GM21390 (cell line): Measurements from ENCODE around the gene EDN2.

Experiments
- ATAC-seq: cut with Tn5 transposase; IDR thresholded peaks from one replicate; pipeline ENCODE4 v1.9.1; 2021; ENCODE audit not compliant: unreplicated experiment

The EDN2 gene

GRCh38 chr1:41484402-41485241 is at the start of gene EDN2:
TSS of gene EDN2 (minus strand) at chr1:41484683. CDS start at chr1:41484601, 82 bp downstream.
- ATAC-seq = no peak

- no peak for ATAC-seq
Observed at GRCh38 chr1:41533731-41534080, 49.2 kb upstream of the EDN2 start.

DNA sequence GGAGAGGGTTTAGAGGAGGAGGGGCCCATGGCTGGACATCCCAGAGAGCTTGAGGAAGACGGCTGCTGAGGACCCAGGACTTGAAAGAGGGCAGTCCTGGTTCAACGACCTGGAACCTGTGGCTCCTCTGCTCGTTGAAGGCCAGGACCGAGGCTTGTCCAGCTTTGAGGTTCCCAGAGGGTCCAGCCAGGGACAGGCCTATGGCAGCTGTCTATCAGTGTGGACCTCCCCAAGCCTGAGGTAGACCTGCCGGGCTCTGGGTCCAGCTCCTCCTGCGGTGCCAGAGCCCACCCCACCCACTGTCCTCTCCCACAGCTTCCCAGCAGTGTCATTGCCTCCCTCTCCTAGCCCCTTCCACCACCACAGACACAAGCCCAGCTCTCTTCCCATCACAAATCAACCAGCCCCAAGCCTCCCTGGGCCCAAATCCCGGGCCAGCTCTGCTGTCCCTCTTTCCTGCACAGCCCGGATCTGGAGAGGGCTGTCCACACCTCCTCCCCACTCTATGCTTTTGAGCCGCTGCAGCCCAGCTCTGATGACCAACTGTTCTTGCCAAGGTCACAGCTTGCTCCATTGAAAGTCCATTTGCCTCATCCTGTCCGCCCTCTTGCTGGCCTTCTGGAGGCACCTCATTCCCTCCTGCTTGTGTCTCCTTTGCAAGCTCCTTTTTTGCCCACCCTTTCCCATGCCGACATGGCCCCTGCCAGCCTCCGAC is 48.7 kb upstream of the EDN2 start:
- no peak for ATAC-seq

DNA sequence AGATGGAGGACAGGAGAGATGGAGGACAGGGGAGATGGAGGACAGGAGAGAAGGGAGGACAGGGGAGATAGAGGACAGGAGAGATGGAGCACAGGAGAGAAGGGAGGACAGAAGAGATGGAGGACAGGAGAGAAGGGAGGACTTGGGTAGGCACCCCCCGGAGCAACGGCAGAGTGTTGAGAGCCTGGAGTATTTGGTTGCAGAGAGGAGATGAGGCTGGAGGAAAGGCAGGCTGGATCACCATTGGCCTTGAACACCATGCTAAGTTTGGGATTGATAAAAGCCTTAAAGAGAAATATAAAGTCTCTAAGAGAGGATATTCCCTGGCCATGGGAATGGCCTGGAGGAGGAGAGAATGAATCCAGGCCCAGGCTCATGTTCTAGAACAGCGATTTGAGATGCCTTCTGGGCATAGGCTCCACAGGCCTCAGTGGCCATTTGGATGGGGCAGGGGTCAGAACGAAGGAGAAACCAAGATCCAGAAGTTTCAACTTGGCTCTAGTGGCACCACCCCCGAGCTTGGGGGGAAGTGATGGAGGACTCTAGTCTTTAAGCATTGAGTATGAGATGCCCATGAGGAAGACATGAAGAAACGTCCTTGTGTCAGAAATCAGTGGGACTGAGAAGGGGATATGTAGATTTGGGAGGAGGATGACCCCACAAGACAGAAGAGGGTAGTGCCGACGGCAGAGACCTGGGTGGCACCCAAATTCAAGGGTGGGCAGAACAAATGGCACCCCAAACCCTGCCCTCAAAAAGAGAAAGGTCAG is 47.9 kb upstream of the EDN2 start:
- no peak for ATAC-seq

- ATAC-seq = no peak
Observed at GRCh38 chr1:41530411-41530810, 45.9 kb upstream of the EDN2 start.

- ATAC-seq = no peak
Observed at GRCh38 chr1:41529621-41530395, 45.3 kb upstream of the EDN2 start.

DNA sequence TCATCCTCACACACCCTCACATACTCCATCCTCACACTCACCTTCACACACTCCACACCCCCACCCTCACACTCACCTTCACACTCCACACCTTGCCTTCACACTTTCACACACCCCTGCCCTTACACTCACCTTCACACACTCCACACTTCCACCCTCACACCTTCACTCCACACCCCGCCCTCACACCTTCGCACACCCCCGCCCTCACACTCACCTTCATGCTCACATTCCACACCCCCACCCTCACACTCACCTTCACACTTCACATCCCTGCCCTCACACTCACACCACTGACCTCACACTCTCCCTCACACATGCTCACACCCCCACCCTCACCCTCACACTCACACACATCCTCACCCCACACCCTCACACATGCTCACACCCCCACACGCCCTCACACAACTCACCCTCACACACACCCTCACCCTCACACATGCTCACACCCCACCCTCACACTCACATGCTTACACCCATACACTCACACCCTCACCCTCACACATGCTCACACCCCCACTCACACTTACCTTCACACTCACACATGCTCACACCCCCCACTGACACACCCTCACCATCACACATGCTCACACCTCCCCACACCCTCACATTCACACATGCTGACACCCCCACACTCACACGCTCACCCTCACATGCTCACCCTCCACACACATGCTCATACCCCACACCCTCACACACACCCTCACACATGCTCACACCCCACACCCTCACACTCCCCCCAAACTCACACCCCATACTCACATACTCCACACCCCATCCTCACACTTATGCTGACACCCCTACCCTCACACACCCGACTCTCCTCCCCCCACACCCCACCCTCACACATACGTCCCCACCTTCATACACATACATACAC is 44.5 kb upstream of the EDN2 start:
- no peak for ATAC-seq

DNA sequence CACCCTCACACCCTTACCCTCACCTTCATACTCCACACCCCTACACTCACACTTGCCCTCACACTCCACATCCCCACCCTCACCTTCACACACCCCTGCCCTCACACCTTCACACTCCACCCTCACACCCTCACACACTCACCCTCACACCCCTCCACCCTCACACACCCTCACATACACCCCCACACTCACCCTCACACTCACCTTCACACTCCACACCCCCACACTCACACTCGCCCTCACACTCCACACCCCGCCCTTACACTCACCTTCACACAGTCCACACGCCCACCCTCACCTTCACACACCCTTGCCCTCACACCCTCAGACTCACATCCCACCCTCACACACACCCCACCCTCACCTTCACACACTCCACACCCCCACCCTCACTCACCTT is 43.6 kb upstream of the EDN2 start:
- ATAC-seq = no peak

DNA sequence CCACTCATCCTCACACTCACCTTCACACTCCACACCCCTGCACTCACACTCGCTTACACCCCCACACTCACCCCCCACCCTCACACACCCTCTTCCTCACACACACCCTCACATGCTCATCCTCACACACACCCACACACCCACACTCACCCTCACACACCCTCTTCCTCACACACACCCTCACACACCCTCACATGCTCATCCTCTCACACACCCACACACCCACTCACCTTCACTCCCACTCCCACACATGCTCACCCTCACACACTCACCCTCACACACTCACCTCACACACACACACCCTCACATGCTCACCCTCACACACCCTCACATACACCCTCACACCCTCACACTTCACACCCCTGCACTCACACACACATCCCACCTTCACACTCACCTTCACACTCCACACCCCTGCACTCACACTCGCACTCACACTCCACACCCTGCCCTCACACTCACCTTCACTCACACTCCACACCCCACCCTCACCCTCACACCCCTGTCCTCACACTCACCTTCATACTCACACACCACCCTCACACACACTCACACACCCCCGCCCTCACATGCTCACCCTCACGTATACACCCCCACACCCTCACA is 42.6 kb upstream of the EDN2 start:
- no peak for ATAC-seq

DNA sequence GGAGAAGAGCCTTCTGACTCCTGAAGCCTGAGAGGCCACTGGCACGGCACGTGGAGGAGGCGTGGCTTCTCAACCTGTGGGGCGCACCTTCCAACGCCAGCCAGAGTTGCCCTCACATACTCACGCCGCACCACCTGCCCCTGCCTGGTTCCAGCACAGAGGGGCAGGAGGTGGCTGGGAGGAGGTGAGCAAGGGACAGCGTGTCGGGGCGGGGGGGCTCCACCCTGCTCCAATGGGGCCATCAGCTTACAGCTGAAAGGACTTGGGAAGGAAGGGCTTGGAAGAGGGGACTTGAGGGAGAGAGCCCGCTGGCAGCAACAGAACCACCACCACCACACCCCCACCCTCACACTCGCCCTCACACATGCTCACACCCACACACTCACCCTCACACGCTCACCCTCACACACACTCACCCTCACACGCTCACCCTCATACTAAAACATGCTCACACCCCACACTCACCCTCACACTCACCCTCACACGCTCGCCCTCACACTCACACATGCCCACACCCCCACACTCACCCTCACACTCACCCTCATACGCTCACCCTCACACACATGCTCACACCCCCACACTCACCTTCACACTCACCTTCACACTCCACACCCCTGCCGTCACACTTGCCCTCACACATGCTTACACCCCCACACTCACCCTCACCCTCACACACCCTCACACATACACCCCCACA is 41.6 kb upstream of the EDN2 start:
- ATAC-seq = no peak

- ATAC-seq = no peak
Observed at GRCh38 chr1:41524676-41525675, 40.5 kb upstream of the EDN2 start.

DNA sequence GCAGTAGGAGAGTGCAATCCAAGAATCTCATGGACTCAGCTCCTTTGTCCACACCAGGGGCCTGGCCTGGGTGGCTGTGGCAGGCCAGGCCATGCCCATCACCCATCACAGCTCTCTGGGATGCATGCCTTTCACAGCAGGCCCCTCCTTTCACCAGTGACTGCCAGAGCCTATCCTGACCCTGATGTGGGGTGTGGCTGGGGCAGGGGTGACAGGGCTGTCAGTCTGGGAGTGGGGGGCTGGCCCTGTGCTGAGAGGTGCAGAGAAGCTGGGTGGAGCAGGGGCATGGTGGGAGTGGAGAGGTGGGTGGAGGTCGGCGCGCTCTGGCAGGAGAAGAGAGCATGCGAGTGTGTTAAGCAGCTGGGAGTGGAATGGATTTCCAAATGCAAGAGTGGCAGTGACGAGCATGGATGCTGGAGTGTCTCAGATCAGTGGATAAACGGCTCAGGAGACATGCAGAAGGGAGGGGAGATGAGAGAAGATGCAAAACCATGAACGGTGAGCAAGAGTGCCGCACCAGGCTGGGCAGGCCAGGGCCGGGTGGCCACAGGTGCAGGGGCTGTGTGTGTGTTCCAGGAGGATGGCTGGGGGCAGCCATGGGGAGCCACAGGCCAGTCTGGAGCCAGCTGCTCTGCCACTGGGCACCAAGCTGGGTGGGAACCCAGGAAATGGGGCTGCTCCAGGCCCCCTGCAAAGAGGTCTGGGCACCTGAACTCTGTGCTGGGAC is 39.6 kb upstream of the EDN2 start:
- no peak for ATAC-seq

DNA sequence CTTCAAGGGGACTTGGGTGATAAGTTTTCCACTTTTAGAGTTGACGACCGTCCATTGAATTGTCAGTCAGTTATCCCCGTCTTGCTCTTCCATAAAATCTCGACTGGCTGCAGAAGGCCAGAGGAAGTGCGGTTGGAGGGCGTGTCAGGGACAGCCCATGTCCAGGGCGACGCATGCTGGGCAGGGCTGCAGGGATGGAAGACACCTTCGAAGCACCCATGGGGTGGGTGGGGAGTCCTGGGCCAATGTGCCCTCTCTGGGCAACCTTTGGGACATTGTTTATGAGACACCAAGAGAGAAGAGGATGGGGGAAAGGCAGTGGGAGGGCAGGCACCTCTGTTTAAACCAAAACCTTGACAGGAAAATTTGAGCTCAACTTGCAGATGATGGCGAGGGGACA is 38.6 kb upstream of the EDN2 start:
- no peak for ATAC-seq

- ATAC-seq = no peak
Observed at GRCh38 chr1:41521766-41522165, 37.3 kb upstream of the EDN2 start.

- no peak for ATAC-seq
Observed at GRCh38 chr1:41520951-41521752, 36.7 kb upstream of the EDN2 start.

DNA sequence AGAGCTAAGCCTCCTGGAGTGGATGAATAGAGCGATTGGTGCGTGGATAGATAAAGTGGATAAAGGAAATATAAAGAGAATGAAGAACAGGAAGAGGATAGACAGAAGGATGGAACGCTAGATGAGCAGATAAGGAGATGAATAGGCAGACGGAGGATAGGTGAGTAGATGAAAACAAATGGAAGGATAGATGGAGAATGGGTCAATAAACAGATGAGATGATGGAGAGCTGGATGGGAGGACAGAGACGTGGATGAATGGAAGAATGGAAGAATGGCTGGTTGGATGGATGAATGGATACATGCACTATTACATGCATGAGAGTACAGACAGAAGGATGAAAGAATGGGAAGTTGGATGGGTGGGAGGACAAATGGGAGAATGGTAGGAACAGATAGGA is 35.2 kb upstream of the EDN2 start:
- ATAC-seq = no peak
